AG04449 (cell line): ENCODE results near the gene HOXA5.

Source experiments
- CTCF ChIA-PET: fragments of 350-600 bp; formaldehyde crosslinking; extraction: SDS; loops from one replicate; lab custom pipeline; 2021; ENCODE audit warnings: antibody characterized with exemption; lab: Yijun Ruan, JAX
- POLR2A ChIA-PET: fragments of 400-600, 350-600 bp; formaldehyde crosslinking; extraction: SDS; loops from one replicate; lab custom pipeline; 2020; ENCODE audit warnings: antibody characterized with exemption, inconsistent platforms; lab: Yijun Ruan, JAX
- DNase-seq: peaks from one replicate; pipeline ENCODE4 v3.0.0-alpha.2; 2010; ENCODE audit warnings: low read depth, low spot score
- H3K4me3 ChIP-seq: 2 replicates; pipeline ENCODE4 v1.5.1; 2011; ENCODE audit warnings: low read depth, mild to moderate bottlenecking, control low read depth, low read length
- CTCF ChIP-seq: IDR thresholded peaks from one replicate; pipeline ENCODE4 v1.5.1; 2011; ENCODE audit warnings: mild to moderate bottlenecking, moderate library complexity, low read length, control low read depth, inconsistent platforms; ENCODE audit not compliant: insufficient read depth; ENCODE audit errors: missing control alignments

Gene HOXA5

DNA sequence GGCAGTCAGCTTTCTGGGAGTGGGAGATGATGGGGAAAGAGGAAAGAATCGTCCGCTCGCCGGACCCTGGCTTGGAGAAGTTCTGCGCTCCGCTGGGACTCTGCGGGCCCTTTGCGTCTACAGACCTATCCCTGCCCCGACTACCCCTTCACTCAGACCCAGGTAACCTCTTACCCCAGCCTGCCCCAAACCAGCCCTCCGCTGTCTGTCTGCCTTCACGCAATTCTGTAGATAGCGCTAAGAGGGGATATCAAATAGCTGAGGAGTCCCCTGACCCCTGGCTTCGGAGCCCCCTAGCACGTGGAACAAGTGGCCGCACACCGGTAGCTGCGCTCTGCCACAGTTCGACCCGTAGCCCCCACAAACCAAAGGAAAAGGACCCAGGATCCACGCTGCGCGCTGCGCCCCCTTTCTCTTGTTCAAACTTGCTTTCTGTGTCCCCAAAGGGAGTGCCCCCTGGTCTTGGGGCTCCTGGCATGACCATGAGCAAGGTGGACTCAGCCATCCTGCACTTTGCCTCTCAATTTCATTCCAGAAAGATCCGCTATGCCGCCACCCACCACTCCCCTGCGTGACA lies 19.9 kb downstream of the HOXA5 start:
- ChIA-PET POLR2A (interaction anchor here (0.6 kb wide), 1 partner anchor 14 kb away, joined by 3 read pairs; no protein-coding TSS in a partner anchor), CTCF (no interaction called here)

GRCh38 chr7:27123007-27123476 lies 20.4 kb downstream of the HOXA5 start:
- CTCF ChIA-PET, result no interaction called here
- TF ChIP-seq CTCF, result no peak
- no peak for DNase-seq
- POLR2A ChIA-PET, result no interaction called here
- no peak overlapping the region for H3K4me3 ChIP-seq

More for the DNA sequence above, 19.9 kb downstream of the HOXA5 start:
- DNase-seq, result no peak
- H3K4me3 ChIP-seq, result no peak overlapping the region
- no peak for TF ChIP-seq CTCF

DNA sequence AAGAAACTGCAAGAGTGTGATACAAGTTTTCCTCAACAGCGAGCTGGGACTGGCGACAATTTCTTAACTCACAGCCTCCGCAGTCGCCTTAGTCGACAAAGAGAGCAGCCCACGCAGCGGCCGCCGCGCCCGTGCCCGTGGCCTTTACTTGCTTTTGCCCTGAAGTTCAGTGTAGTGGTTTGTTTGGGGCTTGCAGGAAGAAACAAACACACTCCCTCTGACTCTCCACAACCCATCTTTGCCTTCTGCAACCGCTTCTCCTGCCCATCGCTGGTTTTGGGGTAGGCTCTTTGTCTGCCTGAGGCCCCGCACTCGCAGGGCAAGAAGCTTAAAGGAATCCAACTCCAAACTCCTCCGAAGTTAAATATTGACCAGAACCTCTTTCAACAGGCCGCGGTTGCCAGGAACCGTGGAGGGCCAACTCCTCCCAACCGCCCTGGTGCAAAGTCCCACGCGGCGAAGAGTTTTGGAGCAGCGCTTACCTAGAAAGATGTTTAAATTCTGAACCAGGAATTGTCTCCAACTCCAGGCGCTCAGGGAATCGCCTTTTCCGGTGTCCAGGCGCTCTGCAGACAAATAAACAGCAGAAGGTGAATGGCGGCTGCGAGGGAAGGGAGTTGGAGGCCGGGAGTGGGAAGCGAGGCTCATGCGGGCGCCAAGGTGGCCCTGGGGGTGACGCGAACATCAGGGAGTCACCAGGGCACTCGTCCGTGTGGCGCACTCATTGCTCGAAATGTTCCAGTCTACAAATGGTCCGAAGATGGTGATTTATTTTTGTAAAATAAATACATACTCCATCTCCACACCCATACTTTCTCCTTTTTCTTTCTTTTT lies 21.2 kb downstream of the HOXA5 start:
- POLR2A ChIA-PET, result no interaction called here
- CTCF ChIA-PET, result interaction anchor here (1.2 kb wide), 1 partner anchor 9 kb away, joined by 3 read pairs; the partner anchor contains the start of gene HOXA4
- TF ChIP-seq CTCF, result no peak
- no peak for DNase-seq
- H3K4me3 ChIP-seq, result no peak overlapping the region

DNA sequence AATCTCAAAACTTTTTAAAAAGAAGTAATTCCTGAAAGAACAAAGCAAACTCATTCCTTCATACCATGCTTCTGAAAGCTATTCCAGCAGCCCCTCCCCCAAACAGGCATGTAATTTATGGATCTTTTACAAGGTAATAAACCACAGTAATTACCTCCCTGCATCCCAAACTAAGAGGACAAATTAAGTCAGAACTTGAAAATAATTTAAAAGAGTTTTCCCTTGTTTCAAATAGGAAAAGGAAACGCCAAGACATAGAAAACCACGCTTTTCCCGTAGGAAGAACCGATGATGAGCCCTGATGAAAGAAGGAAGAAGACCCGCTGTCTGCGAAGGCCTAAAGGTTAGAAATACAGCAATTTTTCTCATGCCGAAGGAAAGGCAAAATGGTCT lies 21.8 kb downstream of the HOXA5 start:
- no peak for TF ChIP-seq CTCF
- CTCF ChIA-PET, result interaction anchor here (1.2 kb wide), 1 partner anchor 9 kb away, joined by 3 read pairs; the partner anchor contains the start of gene HOXA4
- no peak overlapping the region for H3K4me3 ChIP-seq
- DNase-seq, result no peak
- POLR2A ChIA-PET, result no interaction called here

- no peak overlapping the region for H3K4me3 ChIP-seq
- ChIA-PET CTCF (interaction anchor here (1.3 kb wide), 1 partner anchor 31 kb away, joined by 3 read pairs; no protein-coding TSS in a partner anchor), POLR2A (no interaction called here)
- no peak for TF ChIP-seq CTCF
- no peak for DNase-seq
These were observed 24.0 kb downstream of the HOXA5 start for GRCh38 chr7:27119412-27119911.

DNA sequence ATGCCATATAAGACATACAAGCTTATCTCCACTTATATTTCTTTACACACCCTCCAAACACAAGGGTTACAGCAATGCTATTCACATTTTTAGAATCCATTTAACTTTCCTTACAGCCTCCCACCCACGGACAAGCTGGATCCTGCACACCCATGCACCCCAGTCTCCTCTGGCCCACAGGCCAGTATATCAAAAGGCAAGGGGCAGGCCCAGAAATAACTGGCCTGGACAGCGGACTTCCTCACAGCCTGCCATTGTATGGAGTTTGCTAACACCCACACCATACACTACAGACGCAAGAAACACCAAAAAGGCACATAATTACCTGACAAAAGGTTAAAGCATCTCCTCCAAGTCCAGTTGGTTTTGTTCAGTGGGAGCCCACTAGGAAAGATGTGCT lies 24.9 kb downstream of the HOXA5 start:
- TF ChIP-seq CTCF, result no peak
- no peak for DNase-seq
- CTCF ChIA-PET, result interaction anchor here (0.9 kb wide), 2 partner anchors 9 to 32 kb away, joined by 4 read pairs; no protein-coding TSS in a partner anchor
- POLR2A ChIA-PET, result no interaction called here
- H3K4me3 ChIP-seq, result no peak overlapping the region
